ENCODE measurements around the gene PDZRN4.

- TF ChIP-seq EP300 (IDR thresholded peaks at IDR 0.05) (no peak), CTCF (IDR thresholded peaks at IDR 0.05) (no peak)
Observed at GRCh38 chr12:41189395-41190251, 1.5 kb downstream of the PDZRN4 start.

Data from ovary (tissue), 3 donors.